H1 (cell line): ENCODE measurements around the gene STARD3. TPM values are rescaled to one million over a fixed set of nuclear protein-coding genes. Genes with fewer than 3 reads are reported as not detected.

Source experiments
- CTCF ChIA-PET: fragments of 300-600 bp; sonication (Branson Sonifier 250); formaldehyde crosslinking; loops from one replicate; lab custom pipeline; 2021; ENCODE audit not compliant: partially characterized antibody; lab: Charles Lee
- POLR2A ChIA-PET: fragments of 300-600 bp; sonication (Branson Sonifier 250); formaldehyde crosslinking; loops from one replicate; lab custom pipeline; 2021; ENCODE audit warnings: inconsistent platforms; ENCODE audit not compliant: partially characterized antibody; lab: Charles Lee
- DNase-seq, 2 experiments: peaks; one replicate each; pipeline versions ENCODE4 v3.0.0 to v3.0.0-alpha.2; 2010 to 2022; ENCODE audit warnings: low spot score in 2 of 2, low read depth in 1 of 2, mixed read lengths in 1 of 2
- FAIRE-seq: peaks from 2 replicates; lab custom pipeline; 2011; peaks lifted over from hg19 to GRCh38; lab: Jason Lieb, UNC
- H2AFZ ChIP-seq: 2 replicates; pipeline ENCODE4 v1.8.1; 2012; ENCODE audit warnings: low read length, inconsistent platforms
- H2AK5ac ChIP-seq: 2 replicates; pipeline ENCODE4 v1.6.1; 2013; ENCODE audit warnings: low read depth, low read length
- H2BK120ac ChIP-seq: replicated peaks from 2 replicates; pipeline ENCODE3; 2013; ENCODE audit warnings: low read depth, low read length, inconsistent platforms
- H2BK12ac ChIP-seq: 2 replicates; pipeline ENCODE4 v1.6.1; 2013; ENCODE audit warnings: low read depth, low read length
- H2BK15ac ChIP-seq: 2 replicates; pipeline ENCODE4 v1.6.1; 2013; ENCODE audit warnings: low read length
- H2BK20ac ChIP-seq: 2 replicates; pipeline ENCODE4 v1.6.1; 2013; ENCODE audit warnings: low read length
- H2BK5ac ChIP-seq: 2 replicates; pipeline ENCODE4 v1.6.1; 2013; ENCODE audit warnings: low read depth, low read length
- H3K14ac ChIP-seq: 2 replicates; pipeline ENCODE4 v1.6.1; 2013; ENCODE audit warnings: inconsistent platforms; ENCODE audit not compliant: insufficient read length
- H3K18ac ChIP-seq: 2 replicates; pipeline ENCODE4 v1.6.1; 2013; ENCODE audit warnings: low read length; ENCODE audit errors: extremely low read depth
- H3K23ac ChIP-seq: 2 replicates; pipeline ENCODE4 v1.6.1; 2013; ENCODE audit warnings: inconsistent platforms; ENCODE audit not compliant: insufficient read length
- H3K23me2 ChIP-seq: 2 replicates; pipeline ENCODE4 v1.6.1; 2013; ENCODE audit warnings: low read depth, low read length
- H3K27ac ChIP-seq: 2 replicates; pipeline ENCODE4 v1.6.1; 2011; ENCODE audit warnings: low read depth, low read length, inconsistent platforms
- H3K27me3 ChIP-seq, 4 experiments: replicated peaks in 1 of 4; 1 replicate in 1 of 4; 2 replicates in 3 of 4; pipeline versions ENCODE4 v1.6.1 to v1.8.1; 2011 to 2013; ENCODE audit warnings: low read length in 3 of 4, mild to moderate bottlenecking in 3 of 4, inconsistent platforms in 2 of 4, mixed read lengths in 2 of 4, moderate library complexity in 1 of 4; ENCODE audit not compliant: control insufficient read depth in 3 of 4, insufficient read depth in 3 of 4; ENCODE audit errors: extremely low read depth in 1 of 4
- H3K36me3 ChIP-seq, 4 experiments: 2 replicates each; pipeline versions ENCODE4 v1.6.1 to v1.8.1; 2011 to 2013; ENCODE audit warnings: mild to moderate bottlenecking in 4 of 4, low read length in 3 of 4, moderate library complexity in 2 of 4, control low read depth in 1 of 4, inconsistent platforms in 1 of 4; ENCODE audit not compliant: insufficient read depth in 4 of 4, control insufficient read depth in 2 of 4
- H3K4ac ChIP-seq: replicated peaks from 2 replicates; pipeline ENCODE3; 2013; ENCODE audit warnings: low read length, low read depth, mixed read lengths, inconsistent platforms; ENCODE audit not compliant: insufficient read length
- H3K4me1 ChIP-seq, 4 experiments: replicated peaks in 1 of 4; 1 replicate in 1 of 4; 2 replicates in 3 of 4; pipeline versions ENCODE4 v1.6.1 to v1.8.1; 2011 to 2013; ENCODE audit warnings: low read length in 3 of 4, inconsistent platforms in 2 of 4, mixed read lengths in 1 of 4; ENCODE audit not compliant: insufficient read depth in 4 of 4, control insufficient read depth in 3 of 4
- H3K4me2 ChIP-seq, 2 experiments: 2 replicates each; pipeline versions ENCODE4 v1.6.1 to v1.8.1; 2011 to 2013; ENCODE audit warnings: low read depth in 2 of 2, low read length in 2 of 2, control low read depth in 1 of 2, inconsistent platforms in 1 of 2, mild to moderate bottlenecking in 1 of 2; ENCODE audit not compliant: insufficient read depth in 1 of 2
- H3K4me3 ChIP-seq, 4 experiments: fragments of 200-600, 300-600 bp in 1 of 4; sonication (generic), shearing (Covaris generic), sonication (Bioruptor Twin) in 1 of 4; 2 replicates each; pipeline versions ENCODE4 v1.5.1 to v1.8.1; 2011 to 2016; ENCODE audit warnings: low read length in 4 of 4, low read depth in 3 of 4, control low read depth in 2 of 4, inconsistent platforms in 2 of 4, mild to moderate bottlenecking in 2 of 4, mixed read lengths in 1 of 4, moderate library complexity in 1 of 4; ENCODE audit not compliant: insufficient read depth in 2 of 4; ENCODE audit errors: extremely low read depth in 1 of 4
- H3K56ac ChIP-seq: replicated peaks from 2 replicates; pipeline ENCODE3; 2013; ENCODE audit warnings: low read depth, mild to moderate bottlenecking, mixed read lengths, low read length, inconsistent platforms; ENCODE audit not compliant: insufficient read length
- H3K79me1 ChIP-seq: 2 replicates; pipeline ENCODE4 v1.6.1; 2013; ENCODE audit warnings: low read depth, low read length, control low read depth
- H3K79me2 ChIP-seq, 2 experiments: 2 replicates each; pipeline versions ENCODE4 v1.6.1 to v1.8.1; 2012 to 2013; ENCODE audit warnings: low read length in 2 of 2, mild to moderate bottlenecking in 2 of 2, inconsistent platforms in 1 of 2; ENCODE audit not compliant: insufficient read depth in 2 of 2, control insufficient read depth in 1 of 2
- H3K9ac ChIP-seq, 4 experiments: replicated peaks in 1 of 4; 1 replicate in 1 of 4; 2 replicates in 3 of 4; pipeline versions ENCODE4 v1.6.1 to v1.8.1; 2011 to 2013; ENCODE audit warnings: low read depth in 3 of 4, low read length in 3 of 4, control low read depth in 2 of 4, mild to moderate bottlenecking in 2 of 4, moderate library complexity in 2 of 4, inconsistent platforms in 1 of 4; ENCODE audit errors: extremely low read depth in 1 of 4
- H3K9me3 ChIP-seq, 2 experiments: 2 replicates each; pipeline versions ENCODE4 v1.6.1 to v1.8.1; 2012 to 2013; ENCODE audit warnings: mild to moderate bottlenecking in 2 of 2, moderate library complexity in 2 of 2, control low read depth in 1 of 2, inconsistent platforms in 1 of 2, low read depth in 1 of 2, low read length in 1 of 2, mixed read lengths in 1 of 2; ENCODE audit not compliant: insufficient read depth in 2 of 2
- H4K20me1 ChIP-seq, 2 experiments: replicated peaks in 1 of 2; 2 replicates each; pipeline versions ENCODE3 to v1.8.1; 2011 to 2013; ENCODE audit warnings: inconsistent platforms in 2 of 2, low read length in 2 of 2, mild to moderate bottlenecking in 1 of 2; ENCODE audit not compliant: insufficient read depth in 2 of 2, control insufficient read depth in 1 of 2
- H4K5ac ChIP-seq: 2 replicates; pipeline ENCODE4 v1.6.1; 2013; ENCODE audit warnings: low read length, low read depth, mixed read lengths, inconsistent platforms; ENCODE audit not compliant: insufficient read length
- H4K8ac ChIP-seq: 2 replicates; pipeline ENCODE4 v1.8.0; 2013; ENCODE audit warnings: mild to moderate bottlenecking, moderate library complexity, low read length, inconsistent platforms; ENCODE audit not compliant: insufficient read depth; ENCODE audit errors: extremely low read depth
- H4K91ac ChIP-seq: replicated peaks from 2 replicates; pipeline ENCODE3; 2013; ENCODE audit warnings: low read length, mixed read lengths, inconsistent platforms; ENCODE audit not compliant: insufficient read length
- ATF2 ChIP-seq: IDR thresholded peaks from 2 replicates; pipeline ENCODE4 v1.6.1; 2012; ENCODE audit warnings: low read length, inconsistent platforms
- CBX5 ChIP-seq: fragments of 300-800, 300-1000 bp; sonication (generic); IDR thresholded peaks from 2 replicates; pipeline ENCODE4 v1.7.1; 2016; ENCODE audit warnings: antibody characterized with exemption, low read length, low read depth
- POU5F1 ChIP-seq: IDR thresholded peaks from 2 replicates; pipeline ENCODE4 v1.6.1; 2011; ENCODE audit warnings: low read depth, mild to moderate bottlenecking, low read length, moderate library complexity
- RBBP5 ChIP-seq: IDR thresholded peaks from 2 replicates; pipeline ENCODE4 v1.7.1; 2012; ENCODE audit warnings: low read depth, mild to moderate bottlenecking, inconsistent platforms, low read length, moderate library complexity, borderline replicate concordance
- RNF2 ChIP-seq: fragments of 200-900, 300-1000 bp; sonication (generic); IDR thresholded peaks from 2 replicates; pipeline ENCODE4 v1.7.1; 2016; ENCODE audit warnings: borderline replicate concordance, low read depth, mild to moderate bottlenecking, antibody characterized with exemption, low read length; ENCODE audit not compliant: poor library complexity, severe bottlenecking; ENCODE audit errors: missing control alignments
- RXRA ChIP-seq: IDR thresholded peaks from 2 replicates; pipeline ENCODE4 v1.6.1; 2011; ENCODE audit warnings: low read depth, mild to moderate bottlenecking, low read length, moderate library complexity; ENCODE audit not compliant: insufficient read depth
- TAF1 ChIP-seq: IDR thresholded peaks from 2 replicates; pipeline ENCODE4 v1.6.1; 2011; ENCODE audit warnings: mild to moderate bottlenecking, low read depth, low read length
- YY1 ChIP-seq: IDR thresholded peaks from 2 replicates; pipeline ENCODE4 v1.6.1; 2011; ENCODE audit warnings: low read depth, mild to moderate bottlenecking, low read length
- WGBS, 2 experiments: shearing (Covaris generic) in 1 of 2; methylation state at CpG; one replicate each; pipeline versions ENCODE4 v1.1.6 to v1.1.7; 2013 to 2015; ENCODE audit warnings: low lambda C conversion rate in 2 of 2, mixed read lengths in 2 of 2, inconsistent platforms in 1 of 2, low coverage in 1 of 2, missing lambda C conversion rate in 1 of 2; ENCODE audit not compliant: insufficient replicate concordance in 2 of 2, insufficient coverage in 1 of 2, insufficient read length in 1 of 2; ENCODE audit errors: extremely low coverage in 1 of 2, missing lambda C conversion rate in 1 of 2; 5-methylcytosine and 5-hydroxymethylcytosine counted together
- polyA plus RNA-seq, 7 experiments: library from polyadenylated mRNA; depleted of rRNA in 3 of 7; stranded (reverse) in 5 of 7; unstranded in 2 of 7; fragments of >200 nt in 5 of 7; fragments of 200-250 nt in 2 of 7; gene quantifications; 1 replicate in 5 of 7; 2 replicates in 1 of 7; 4 replicates in 1 of 7; pipeline versions ENCODE4 v1.2.1 to v1.2.3, GENCODE V29; 2011 to 2013; ENCODE audit warnings: missing spikeins in 2 of 7, mixed read lengths in 2 of 7
- total RNA-seq: library from RNA; stranded (reverse); fragmentation: NEBNext Ultra II Directional; extraction: Animal tissue kit (Norgen Biotek cat#: 25700); gene quantifications from 2 replicates; pipeline ENCODE4 v1.2.1, GENCODE V29; 2021

STARD3 gene
- total and polyA plus RNA-seq, 2 of the 8 experiments (the other 6 are each of a cell fraction or from before 2014, with no cell fraction given): 47.6 to 80.3 TPM

DNA sequence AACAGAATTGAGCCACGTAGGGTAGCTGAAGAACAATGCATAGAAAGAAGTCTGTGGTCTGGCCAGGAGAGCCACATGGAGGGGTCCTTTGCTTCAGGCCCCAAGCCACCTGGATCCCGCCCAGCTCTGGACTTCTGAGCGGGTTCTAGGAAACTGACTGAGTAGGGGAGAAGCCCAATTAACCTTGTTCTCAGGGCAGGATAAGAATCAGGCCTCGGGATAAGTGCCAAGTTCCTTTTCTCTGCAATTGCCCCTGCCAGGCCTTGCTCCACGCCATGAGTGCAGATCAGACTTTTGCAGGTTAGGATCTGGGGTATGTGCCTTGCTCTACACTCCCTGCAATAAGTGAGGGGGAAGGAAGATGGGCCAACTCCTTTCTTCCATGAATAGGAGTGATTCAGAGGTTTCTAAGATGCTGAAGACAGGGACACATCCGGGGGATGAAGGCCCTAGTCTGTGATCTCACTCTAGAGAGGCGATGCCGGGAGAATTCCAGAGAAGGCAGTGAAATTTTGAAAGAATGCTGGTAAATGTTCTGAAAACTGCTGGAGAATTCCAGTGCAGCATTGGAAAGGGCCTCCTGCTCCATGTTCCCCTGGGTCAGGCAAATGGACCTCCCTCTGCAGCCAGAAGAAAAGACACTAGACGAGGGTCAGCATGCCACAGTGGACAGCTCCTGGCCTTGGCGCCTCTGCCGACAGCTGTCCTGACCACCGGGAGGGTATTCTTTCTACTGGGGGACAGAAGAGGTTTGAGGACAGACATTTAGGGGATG is 35.0 kb upstream of the STARD3 start:
- 14% methylated on average over 12 of the region's 12 CpGs; no CpG with 5 or more reads in 1 of the 2 experiments for WGBS, 2 experiments
- H3K27ac ChIP-seq: no peak overlapping the region
- DNase-seq: peak in 1 of 2 experiments; percentile 52
- no peak overlapping the region for H2AFZ ChIP-seq
- no peak overlapping the region for H2BK20ac ChIP-seq
- H3K27me3 ChIP-seq: peaks cover 86 to 100% (median 98%) of the 10 kb centered on the region in 4 experiments
- H4K20me1 ChIP-seq: peaks cover 3 to 24% of the 10 kb centered on the region in 2 experiments
- peaks cover 13% of the 10 kb centered on the region; the same call in 1 of the 2 replicates for H3K23me2 ChIP-seq
- H4K8ac ChIP-seq: no peak overlapping the region
- ChIA-PET CTCF (interaction anchor here (0.5 to 10.7 kb wide), 9 partner anchors 20 to 1121 kb away, joined by 3 to 140 read pairs (median 6); partner anchors contain the start of genes PPP1R1B and TCAP), POLR2A (interaction anchor here (1.2 to 1.6 kb wide), 3 partner anchors 15 to 25 kb away, joined by 3 to 5 read pairs (median 3); partner anchors contain the start of gene PPP1R1B)
- H2BK15ac ChIP-seq: no peak overlapping the region
- H3K18ac ChIP-seq: no peak overlapping the region; the same call in 1 of the 2 replicates
- H3K79me1 ChIP-seq: no peaks in the 10 kb centered on the region
- H3K14ac ChIP-seq: no peak overlapping the region
- H2BK5ac ChIP-seq: no peak overlapping the region
- no peak for TF ChIP-seq RXRA
- TF ChIP-seq ATF2: no peak
- TF ChIP-seq POU5F1: no peak
- peak; percentile 56 for TF ChIP-seq RNF2
- TF ChIP-seq RBBP5: no peak
- TF ChIP-seq TAF1: no peak
- TF ChIP-seq CBX5: no peak
- no peak for TF ChIP-seq YY1
- peak overlapping the region in 2 of 4 experiments; percentile 14 to 38; a peak in 1 of 8 replicates for H3K4me3 ChIP-seq
- peaks cover 5 to 53% (median 37%) of the 10 kb centered on the region in 4 experiments for H3K4me1 ChIP-seq
- H3K9ac ChIP-seq: no peak overlapping the region
- no peak for FAIRE-seq
- no peaks in the 10 kb centered on the region for H3K79me2 ChIP-seq
- no peak overlapping the region; the same call in 1 of the 2 replicates for H2AK5ac ChIP-seq
- peak overlapping the region; percentile 22; the same call in 1 of the 2 replicates for H2BK12ac ChIP-seq
- no peak overlapping the region for H3K23ac ChIP-seq
- no peak overlapping the region for H4K5ac ChIP-seq
- no peak overlapping the region for H3K56ac ChIP-seq
- H2BK120ac ChIP-seq: no peak overlapping the region
- no peak overlapping the region for H4K91ac ChIP-seq
- H3K9me3 ChIP-seq: no peaks in the 10 kb centered on the region
- no peak overlapping the region for H3K4ac ChIP-seq
- H3K4me2 ChIP-seq: peak overlapping the region; percentile 61 to 68
- peaks cover 0 to 2% (median 0%) of the 10 kb centered on the region in 4 experiments; a peak in 1 of 8 replicates for H3K36me3 ChIP-seq
